ENCODE results near the gene AKAP13.
"Not testable (repeated sequence)": the region's sequence is repeated elsewhere in the genome, so short reads cannot be mapped to it uniquely, and the experiment has no call there.

Gene AKAP13, protein sequence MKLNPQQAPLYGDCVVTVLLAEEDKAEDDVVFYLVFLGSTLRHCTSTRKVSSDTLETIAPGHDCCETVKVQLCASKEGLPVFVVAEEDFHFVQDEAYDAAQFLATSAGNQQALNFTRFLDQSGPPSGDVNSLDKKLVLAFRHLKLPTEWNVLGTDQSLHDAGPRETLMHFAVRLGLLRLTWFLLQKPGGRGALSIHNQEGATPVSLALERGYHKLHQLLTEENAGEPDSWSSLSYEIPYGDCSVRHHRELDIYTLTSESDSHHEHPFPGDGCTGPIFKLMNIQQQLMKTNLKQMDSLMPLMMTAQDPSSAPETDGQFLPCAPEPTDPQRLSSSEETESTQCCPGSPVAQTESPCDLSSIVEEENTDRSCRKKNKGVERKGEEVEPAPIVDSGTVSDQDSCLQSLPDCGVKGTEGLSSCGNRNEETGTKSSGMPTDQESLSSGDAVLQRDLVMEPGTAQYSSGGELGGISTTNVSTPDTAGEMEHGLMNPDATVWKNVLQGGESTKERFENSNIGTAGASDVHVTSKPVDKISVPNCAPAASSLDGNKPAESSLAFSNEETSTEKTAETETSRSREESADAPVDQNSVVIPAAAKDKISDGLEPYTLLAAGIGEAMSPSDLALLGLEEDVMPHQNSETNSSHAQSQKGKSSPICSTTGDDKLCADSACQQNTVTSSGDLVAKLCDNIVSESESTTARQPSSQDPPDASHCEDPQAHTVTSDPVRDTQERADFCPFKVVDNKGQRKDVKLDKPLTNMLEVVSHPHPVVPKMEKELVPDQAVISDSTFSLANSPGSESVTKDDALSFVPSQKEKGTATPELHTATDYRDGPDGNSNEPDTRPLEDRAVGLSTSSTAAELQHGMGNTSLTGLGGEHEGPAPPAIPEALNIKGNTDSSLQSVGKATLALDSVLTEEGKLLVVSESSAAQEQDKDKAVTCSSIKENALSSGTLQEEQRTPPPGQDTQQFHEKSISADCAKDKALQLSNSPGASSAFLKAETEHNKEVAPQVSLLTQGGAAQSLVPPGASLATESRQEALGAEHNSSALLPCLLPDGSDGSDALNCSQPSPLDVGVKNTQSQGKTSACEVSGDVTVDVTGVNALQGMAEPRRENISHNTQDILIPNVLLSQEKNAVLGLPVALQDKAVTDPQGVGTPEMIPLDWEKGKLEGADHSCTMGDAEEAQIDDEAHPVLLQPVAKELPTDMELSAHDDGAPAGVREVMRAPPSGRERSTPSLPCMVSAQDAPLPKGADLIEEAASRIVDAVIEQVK (N-terminal part only)

DNA sequence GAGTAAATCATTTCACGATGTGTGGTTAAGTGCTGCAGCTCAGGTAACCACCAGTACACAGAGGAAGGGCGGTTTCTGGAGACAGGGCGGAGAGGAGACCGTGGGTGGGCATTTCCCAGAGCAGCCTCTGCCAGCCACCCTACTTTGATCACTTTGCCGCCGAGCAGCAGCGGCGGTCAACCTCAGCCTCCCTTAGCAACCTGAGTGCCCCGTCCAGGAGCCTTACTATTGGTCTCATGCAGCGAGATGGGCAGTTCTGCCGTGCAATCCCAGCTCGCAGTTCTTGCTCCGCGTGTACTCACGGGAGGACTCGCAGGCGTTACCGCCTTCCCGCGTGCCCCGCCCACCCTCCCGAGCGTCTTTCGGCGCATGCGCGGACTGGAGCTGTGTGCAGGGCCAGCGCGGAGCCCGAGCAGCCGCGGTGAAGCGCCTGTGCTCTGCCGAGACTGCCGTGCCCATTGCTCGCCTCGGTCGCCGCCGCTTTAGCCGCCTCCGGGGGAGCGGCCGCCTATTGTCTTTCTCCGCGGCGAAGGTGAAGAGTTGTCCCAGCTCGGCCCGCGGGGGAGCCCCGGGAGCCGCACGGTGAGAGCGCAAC is at the start of gene AKAP13:
TSS of gene AKAP13 (plus strand) at position 387 of the 595 bp plus-strand sequence. CDS start 105,118 bp downstream, outside the sequence.
- Mint-ChIP-seq H3K9me3 (no peaks in the 10 kb centered on the region), H3K36me3 (peaks cover 2% of the 10 kb centered on the region), H3K4me1 (peaks cover 36% of the 10 kb centered on the region), H3K27me3 (no peaks in the 10 kb centered on the region), H3K27ac (peak within 1 kb of the TSS; percentile 95), H3K4me3 (peak within 1 kb of the TSS; percentile 92)
- DNase-seq (ENCODE audit: low spot score in 2 of 2) (peak; percentile 79 to 88), ATAC-seq (ENCODE audit: low read depth) (peak; percentile 75)

DNA sequence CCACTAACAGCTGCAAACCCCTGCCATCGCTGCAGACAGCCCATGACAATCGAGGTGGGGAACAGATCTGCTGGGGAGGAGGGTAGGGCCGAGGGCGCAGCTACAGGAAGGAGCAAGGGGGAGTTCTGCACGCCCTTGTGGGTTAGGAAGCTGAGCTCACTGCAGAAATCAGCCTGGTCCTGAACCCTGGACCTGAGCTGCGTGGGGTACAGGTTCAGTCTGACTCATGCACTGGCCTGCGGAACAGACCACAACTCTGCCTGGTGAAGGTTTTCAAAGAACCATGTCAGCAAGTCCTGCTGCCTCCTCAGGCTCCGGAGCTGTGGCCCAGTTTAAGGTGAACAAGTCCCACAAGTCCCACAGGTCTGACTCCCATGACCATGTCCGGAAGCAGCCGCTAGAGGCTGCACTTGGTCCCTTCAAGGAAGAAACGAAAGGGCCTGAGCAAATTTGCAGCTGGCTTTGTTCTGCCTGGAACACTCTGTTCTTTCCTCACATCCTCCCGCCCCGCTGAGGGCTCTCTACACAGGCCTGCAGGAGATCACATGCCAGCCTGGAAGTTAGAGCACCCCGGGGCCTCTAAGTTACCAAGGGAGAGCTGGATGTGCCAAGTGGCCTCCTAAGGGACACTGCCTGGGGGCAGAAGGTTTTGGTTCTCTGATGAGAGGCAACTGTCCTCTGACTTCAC is 49.4 kb upstream of the AKAP13 start:
- Mint-ChIP-seq H3K4me1 (peaks cover 52% of the 10 kb centered on the region), H3K4me3 (peak overlapping the region; percentile 94), H3K36me3 (no peaks in the 10 kb centered on the region), H3K27ac (peak overlapping the region; percentile 94), H3K27me3 (no peaks in the 10 kb centered on the region), H3K9me3 (no peaks in the 10 kb centered on the region)
- ATAC-seq (ENCODE audit: low read depth): peak; percentile 40
- DNase-seq (ENCODE audit: low spot score in 2 of 2): peak; percentile 52

DNA sequence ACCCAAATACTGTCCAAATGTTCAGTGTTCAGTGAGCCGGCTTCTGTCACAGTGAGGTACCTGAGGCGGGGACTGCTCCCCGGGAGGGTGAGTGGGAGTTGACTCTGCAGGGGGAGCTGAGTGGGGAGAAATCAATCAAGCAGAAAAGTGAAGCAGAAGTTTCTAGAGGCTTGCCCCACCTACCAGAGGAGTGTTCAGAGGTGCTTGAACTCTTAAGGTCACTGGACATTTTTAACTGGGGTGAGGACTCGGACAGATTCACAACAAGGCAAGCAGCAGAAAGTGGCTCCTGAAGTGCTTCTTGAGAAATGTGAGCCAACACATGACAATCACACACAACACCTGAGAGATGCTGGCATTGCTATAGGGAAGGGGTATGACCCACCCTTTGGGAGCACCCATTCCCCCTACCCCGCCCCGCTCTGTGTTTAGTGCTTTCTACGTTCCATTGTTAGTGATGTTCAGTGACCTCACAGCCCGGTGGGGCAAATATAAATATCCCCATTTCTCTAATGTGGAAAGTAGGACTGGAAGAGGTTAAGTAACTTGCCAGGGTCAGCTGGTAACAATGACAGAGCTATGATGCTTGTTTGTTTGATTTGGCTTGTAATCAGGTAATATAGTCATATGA is 48.6 kb upstream of the AKAP13 start:
- H3K27me3 Mint-ChIP-seq: no peaks in the 10 kb centered on the region
- no peaks in the 10 kb centered on the region for H3K9me3 Mint-ChIP-seq
- H3K27ac Mint-ChIP-seq: peak overlapping the region; percentile 94
- peaks cover 51% of the 10 kb centered on the region for H3K4me1 Mint-ChIP-seq
- DNase-seq (ENCODE audit: low spot score in 2 of 2): no peak
- peak overlapping the region; percentile 94 for H3K4me3 Mint-ChIP-seq
- no peaks in the 10 kb centered on the region for H3K36me3 Mint-ChIP-seq
- no peak for ATAC-seq (ENCODE audit: low read depth)

DNA sequence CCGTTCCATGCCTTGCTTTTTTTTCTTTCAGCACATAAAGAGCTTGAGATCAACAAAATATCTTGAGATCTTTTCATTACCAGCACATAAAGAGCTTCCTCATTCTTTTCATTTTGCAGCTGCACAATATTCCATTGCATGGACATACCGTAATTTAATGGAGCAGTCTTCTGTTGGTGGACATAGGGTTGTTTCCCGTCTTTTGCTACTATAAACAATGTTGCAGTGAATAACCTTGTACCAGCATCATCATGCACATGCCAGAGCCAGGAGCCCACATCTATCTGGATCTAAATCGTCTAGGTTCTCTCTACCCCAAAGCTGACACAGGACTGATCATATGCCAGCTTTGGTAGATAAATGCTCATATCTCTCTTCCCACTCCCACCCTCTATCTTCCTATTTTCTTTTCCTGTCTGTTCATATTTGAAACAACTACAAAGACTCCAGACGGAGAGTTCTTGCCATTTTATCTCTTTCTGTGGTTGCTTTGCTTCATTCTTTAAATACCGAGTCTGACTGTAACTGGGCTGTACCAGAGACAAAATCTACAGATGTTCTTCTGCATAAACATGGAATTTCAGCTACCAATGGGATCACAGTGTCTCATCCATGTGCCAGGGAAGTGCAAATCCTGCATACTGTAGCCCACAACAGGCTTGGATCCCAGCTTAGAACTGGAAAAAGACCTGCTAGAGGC is 47.1 kb upstream of the AKAP13 start:
- no peaks in the 10 kb centered on the region for H3K9me3 Mint-ChIP-seq
- H3K36me3 Mint-ChIP-seq: no peaks in the 10 kb centered on the region
- no peak for DNase-seq (ENCODE audit: low spot score in 2 of 2)
- no peaks in the 10 kb centered on the region for H3K27me3 Mint-ChIP-seq
- H3K4me1 Mint-ChIP-seq: peaks cover 40% of the 10 kb centered on the region
- ATAC-seq (ENCODE audit: low read depth): no peak
- peak overlapping the region; percentile 94 for H3K27ac Mint-ChIP-seq
- H3K4me3 Mint-ChIP-seq: no peak overlapping the region

DNA sequence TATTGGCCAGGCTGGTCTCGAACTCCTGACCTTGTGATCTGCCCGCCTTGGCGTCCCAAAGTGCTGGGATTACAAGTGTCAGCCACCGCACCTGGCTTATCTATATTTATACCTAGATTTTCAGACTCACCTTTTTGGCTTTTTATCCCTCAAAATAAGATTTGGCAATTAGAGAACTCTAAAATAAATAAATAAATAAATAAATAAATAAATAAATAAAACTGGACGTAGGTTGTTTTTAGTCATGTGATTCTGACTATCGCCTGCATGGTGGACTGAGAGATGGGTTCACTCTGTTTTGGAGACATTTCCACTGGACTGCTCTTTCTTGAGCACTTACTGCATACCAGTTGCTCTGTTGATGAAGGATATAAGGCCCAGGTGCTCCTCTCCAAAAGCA is 46.2 kb upstream of the AKAP13 start:
- Mint-ChIP-seq H3K4me3 (no peak overlapping the region), H3K9me3 (no peaks in the 10 kb centered on the region), H3K27ac (no peak overlapping the region), H3K4me1 (peaks cover 34% of the 10 kb centered on the region), H3K27me3 (no peaks in the 10 kb centered on the region), H3K36me3 (no peaks in the 10 kb centered on the region)
- DNase-seq (ENCODE audit: low spot score in 2 of 2) (no peak), ATAC-seq (ENCODE audit: low read depth) (no peak)

DNA sequence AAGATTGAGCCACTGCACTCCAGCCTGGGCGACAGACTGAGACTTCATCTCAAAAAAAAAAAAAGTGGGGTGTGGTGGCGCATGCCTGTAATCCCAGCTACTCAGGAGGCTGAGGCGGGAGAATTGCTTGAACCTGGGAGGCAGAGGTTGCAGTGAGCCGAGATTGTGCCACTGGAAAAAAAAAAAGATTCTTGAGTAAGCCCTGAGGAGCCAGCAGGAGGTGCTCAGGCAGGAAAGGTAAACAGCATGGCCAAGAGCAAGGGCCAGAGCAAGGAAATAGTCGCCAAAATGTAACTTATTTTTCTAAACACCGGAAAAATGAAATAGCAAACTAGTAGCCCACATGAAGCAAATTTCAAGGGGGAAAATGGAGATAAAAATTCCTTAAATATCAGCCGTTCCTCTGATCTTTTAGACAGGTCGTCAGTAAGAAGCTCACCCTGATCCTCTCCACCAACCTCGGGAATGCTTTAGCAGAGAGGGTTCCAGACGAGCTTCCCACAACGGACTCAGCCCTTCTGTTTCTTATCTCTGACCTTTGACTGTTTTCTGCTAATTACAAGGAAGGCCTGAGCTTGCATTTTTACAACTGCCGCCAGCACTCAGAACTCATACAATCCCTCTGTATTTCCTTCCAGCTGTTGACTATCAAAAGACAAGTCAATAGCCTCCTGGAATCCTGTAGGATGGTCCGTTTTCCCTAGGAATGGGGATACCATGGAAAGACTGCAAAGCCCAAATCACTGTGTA is 45.0 kb upstream of the AKAP13 start:
- no peak overlapping the region for H3K27ac Mint-ChIP-seq
- H3K9me3 Mint-ChIP-seq: no peaks in the 10 kb centered on the region
- H3K27me3 Mint-ChIP-seq: no peaks in the 10 kb centered on the region
- H3K4me3 Mint-ChIP-seq: no peak overlapping the region
- ATAC-seq (ENCODE audit: low read depth): no peak
- no peak for DNase-seq (ENCODE audit: low spot score in 2 of 2)
- no peaks in the 10 kb centered on the region for H3K36me3 Mint-ChIP-seq
- H3K4me1 Mint-ChIP-seq: peaks cover 28% of the 10 kb centered on the region

DNA sequence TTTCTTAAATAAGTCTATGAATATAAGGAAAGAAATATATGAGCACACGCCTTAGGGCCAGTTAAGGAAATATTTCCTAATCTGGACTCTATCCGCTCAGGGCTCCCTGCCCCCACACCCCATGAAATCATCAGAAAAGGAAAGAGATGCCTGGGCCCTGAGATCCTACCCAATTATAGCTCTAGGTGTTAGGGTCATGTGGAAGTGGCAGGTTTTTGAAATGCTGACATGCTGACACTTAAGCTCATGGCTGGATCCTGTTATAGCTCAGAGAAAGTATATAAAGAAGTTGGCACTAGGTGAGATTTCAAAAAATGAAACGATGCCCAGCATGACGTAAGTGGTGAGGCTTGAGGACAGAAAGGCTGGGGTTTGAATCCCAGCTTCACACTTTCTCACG is 43.5 kb upstream of the AKAP13 start:
- Mint-ChIP-seq H3K36me3 (no peaks in the 10 kb centered on the region), H3K27ac (no peak overlapping the region), H3K9me3 (no peaks in the 10 kb centered on the region), H3K4me1 (peaks cover 14% of the 10 kb centered on the region), H3K27me3 (no peaks in the 10 kb centered on the region), H3K4me3 (no peak overlapping the region)
- DNase-seq (ENCODE audit: low spot score in 2 of 2): no peak
- ATAC-seq (ENCODE audit: low read depth): no peak

DNA sequence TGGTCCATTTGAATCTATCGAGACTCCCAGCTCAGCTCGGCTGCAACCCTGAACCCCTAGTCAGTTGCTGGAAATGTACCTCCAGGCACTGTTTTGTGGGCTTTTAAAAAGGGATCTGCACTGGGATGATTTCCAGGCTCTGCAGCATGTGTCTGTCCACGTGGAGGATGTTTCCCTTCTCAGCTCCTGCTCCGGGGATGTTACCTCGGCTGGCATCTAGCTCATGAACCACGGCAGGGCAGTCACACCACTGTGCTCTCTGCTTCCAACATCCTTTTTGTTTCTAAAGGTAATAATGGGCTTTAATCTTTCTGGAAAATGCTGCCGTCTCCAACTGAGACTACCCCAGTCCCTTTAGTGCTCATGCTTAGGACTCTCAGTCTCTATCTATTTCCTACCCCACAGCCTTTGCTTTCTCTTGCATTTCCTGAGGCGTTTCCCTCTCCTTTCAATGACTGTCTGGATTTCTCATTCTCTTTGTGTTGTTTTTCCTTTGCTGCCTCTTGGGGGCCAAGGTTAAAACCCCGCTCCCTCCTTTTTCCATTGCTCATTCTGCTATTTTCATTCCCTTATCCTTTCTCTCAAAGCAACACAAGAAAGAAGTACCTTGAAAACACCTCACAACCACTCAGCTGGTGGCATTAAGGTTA is 42.9 kb upstream of the AKAP13 start:
- Mint-ChIP-seq H3K9me3 (no peaks in the 10 kb centered on the region), H3K27me3 (no peaks in the 10 kb centered on the region), H3K4me3 (no peak overlapping the region), H3K36me3 (no peaks in the 10 kb centered on the region), H3K4me1 (peaks cover 12% of the 10 kb centered on the region), H3K27ac (no peak overlapping the region)
- DNase-seq (ENCODE audit: low spot score in 2 of 2): no peak
- ATAC-seq (ENCODE audit: low read depth): no peak

DNA sequence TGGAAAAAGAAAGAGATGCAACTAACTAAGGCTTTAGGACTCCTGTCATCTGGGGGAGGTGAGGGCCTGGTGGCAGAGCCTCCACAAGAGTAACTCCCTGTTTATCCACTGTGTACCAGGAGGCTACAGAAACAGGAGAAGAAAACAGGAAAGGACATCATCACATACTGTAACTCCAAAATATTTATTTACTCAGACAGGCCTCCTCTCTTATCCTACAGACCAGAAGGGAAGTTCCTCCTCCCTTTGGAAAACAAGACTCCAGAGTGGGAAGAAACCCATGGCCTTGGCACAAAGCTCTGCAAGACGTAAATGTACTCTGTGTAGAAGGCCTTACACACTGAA is 40.1 kb upstream of the AKAP13 start:
- peaks cover 8% of the 10 kb centered on the region for H3K4me1 Mint-ChIP-seq
- no peak for DNase-seq (ENCODE audit: low spot score in 2 of 2)
- H3K4me3 Mint-ChIP-seq: no peak overlapping the region

DNA sequence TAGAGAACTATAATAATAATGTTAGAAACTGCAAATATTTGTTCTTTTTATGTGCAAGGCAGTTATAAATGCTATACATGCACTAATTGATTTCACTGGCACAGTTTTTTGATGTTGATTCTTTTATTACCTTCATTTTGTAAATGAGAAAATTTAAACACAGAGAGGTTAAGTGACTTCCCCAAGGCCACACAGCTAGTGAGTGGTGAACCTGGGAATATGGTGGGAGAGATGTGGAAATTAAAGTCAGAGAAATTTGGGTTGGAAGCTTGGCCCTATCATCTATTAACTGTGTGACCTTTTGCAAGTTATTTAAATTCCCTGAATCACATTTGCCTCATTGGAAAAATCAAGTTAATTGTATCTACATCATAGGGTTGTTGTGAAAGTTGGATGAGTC is 39.6 kb upstream of the AKAP13 start:
- DNase-seq (ENCODE audit: low spot score in 2 of 2) (no peak), ATAC-seq (ENCODE audit: low read depth) (no peak)
- no peaks in the 10 kb centered on the region for H3K9me3 Mint-ChIP-seq
- no peak overlapping the region for H3K27ac Mint-ChIP-seq
- H3K4me1 Mint-ChIP-seq: peaks cover 8% of the 10 kb centered on the region
- H3K36me3 Mint-ChIP-seq: no peaks in the 10 kb centered on the region
- no peak overlapping the region for H3K4me3 Mint-ChIP-seq
- H3K27me3 Mint-ChIP-seq: no peaks in the 10 kb centered on the region

More for the DNA sequence above, 40.1 kb upstream of the AKAP13 start:
- H3K36me3 Mint-ChIP-seq: no peaks in the 10 kb centered on the region
- H3K9me3 Mint-ChIP-seq: no peaks in the 10 kb centered on the region
- ATAC-seq (ENCODE audit: low read depth): no peak
- peak overlapping the region; percentile 56 for H3K27ac Mint-ChIP-seq
- H3K27me3 Mint-ChIP-seq: no peaks in the 10 kb centered on the region

DNA sequence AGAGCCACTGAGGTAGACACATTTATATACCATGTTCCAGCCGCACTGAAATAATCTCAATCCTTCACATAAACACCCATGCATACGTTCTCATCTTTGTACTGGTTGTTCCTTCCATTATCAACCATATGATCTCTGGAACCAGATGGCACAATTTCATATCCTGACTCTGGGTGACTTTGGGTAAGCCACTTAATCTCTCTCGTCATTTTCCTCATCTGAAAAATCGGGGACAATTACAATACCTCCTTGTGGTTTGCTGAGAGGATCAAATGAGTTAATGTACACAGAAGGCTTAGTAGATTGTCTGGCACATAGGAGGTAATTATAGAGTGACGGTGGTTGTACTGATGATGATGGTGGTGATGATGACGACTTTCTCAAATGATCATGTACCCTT is 38.2 kb upstream of the AKAP13 start:
- not testable (repeated sequence) for H3K4me3 Mint-ChIP-seq; H3K27ac Mint-ChIP-seq; H3K36me3 Mint-ChIP-seq; ATAC-seq (ENCODE audit: low read depth); H3K27me3 Mint-ChIP-seq; DNase-seq (ENCODE audit: low spot score in 2 of 2); H3K9me3 Mint-ChIP-seq
- peaks cover 12% of the 10 kb centered on the region for H3K4me1 Mint-ChIP-seq

Measured in memory B cell (primary cell).